ENCODE results near the gene GSTA3. TPM values are rescaled to one million over a fixed set of nuclear protein-coding genes. Genes with fewer than 3 reads are reported as not detected.

Gene GSTA3
- total RNA-seq, 1 donor from 2014 or later: not detected

GRCh38 chr6:52942221-52942620, 32.7 kb upstream of the GSTA3 start:
- no peak overlapping the region for H3K27ac Mint-ChIP-seq
- no peaks in the 10 kb centered on the region for H3K27me3 Mint-ChIP-seq
- H3K4me3 Mint-ChIP-seq (ENCODE audit: low read depth): no peak overlapping the region
- H3K36me3 Mint-ChIP-seq (ENCODE audit: insufficient read depth): no peaks in the 10 kb centered on the region
- TF ChIP-seq CTCF (IDR thresholded peaks at IDR 0.05; ENCODE audit: unreplicated experiment): no peak
- DNase-seq (ENCODE audit: low spot score, unreplicated experiment): no peak
- H3K9me3 Mint-ChIP-seq (ENCODE audit: low read depth): no peaks in the 10 kb centered on the region
- H3K4me1 Mint-ChIP-seq (ENCODE audit: low read depth): peaks cover 8% of the 10 kb centered on the region

- no peak for TF ChIP-seq CTCF (IDR thresholded peaks at IDR 0.05; ENCODE audit: unreplicated experiment)
- Mint-ChIP-seq H3K27me3 (no peaks in the 10 kb centered on the region), H3K4me3 (ENCODE audit: low read depth) (no peak overlapping the region), H3K4me1 (ENCODE audit: low read depth) (no peaks in the 10 kb centered on the region), H3K36me3 (ENCODE audit: insufficient read depth) (no peaks in the 10 kb centered on the region), H3K27ac (no peak overlapping the region), H3K9me3 (ENCODE audit: low read depth) (no peaks in the 10 kb centered on the region)
- DNase-seq (ENCODE audit: low spot score, unreplicated experiment): no peak
These were observed 28.4 kb upstream of the GSTA3 start for GRCh38 chr6:52937908-52938307.

GRCh38 chr6:52933778-52934177, 24.3 kb upstream of the GSTA3 start:
- peaks cover 7% of the 10 kb centered on the region for H3K9me3 Mint-ChIP-seq (ENCODE audit: low read depth)
- DNase-seq (ENCODE audit: low spot score, unreplicated experiment): no peak
- no peak for TF ChIP-seq CTCF (IDR thresholded peaks at IDR 0.05; ENCODE audit: unreplicated experiment)
- H3K27ac Mint-ChIP-seq: no peak overlapping the region
- no peaks in the 10 kb centered on the region for H3K4me1 Mint-ChIP-seq (ENCODE audit: low read depth)
- no peak overlapping the region for H3K4me3 Mint-ChIP-seq (ENCODE audit: low read depth)
- H3K27me3 Mint-ChIP-seq: no peaks in the 10 kb centered on the region
- peaks cover 3% of the 10 kb centered on the region for H3K36me3 Mint-ChIP-seq (ENCODE audit: insufficient read depth)

- Mint-ChIP-seq H3K9me3 (ENCODE audit: low read depth) (peaks cover 7% of the 10 kb centered on the region), H3K27me3 (no peaks in the 10 kb centered on the region), H3K4me1 (ENCODE audit: low read depth) (no peaks in the 10 kb centered on the region), H3K27ac (no peak overlapping the region), H3K36me3 (ENCODE audit: insufficient read depth) (peaks cover 3% of the 10 kb centered on the region), H3K4me3 (ENCODE audit: low read depth) (no peak overlapping the region)
- no peak for DNase-seq (ENCODE audit: low spot score, unreplicated experiment)
- TF ChIP-seq CTCF (IDR thresholded peaks at IDR 0.05; ENCODE audit: unreplicated experiment): no peak
These were observed 21.9 kb upstream of the GSTA3 start for GRCh38 chr6:52931351-52931750.

- no peaks in the 10 kb centered on the region for H3K27me3 Mint-ChIP-seq
- H3K4me1 Mint-ChIP-seq (ENCODE audit: low read depth): peaks cover 3% of the 10 kb centered on the region
- no peak overlapping the region for H3K27ac Mint-ChIP-seq
These were observed 20.0 kb upstream of the GSTA3 start for GRCh38 chr6:52929321-52930164.

More at GRCh38 chr6:52929321-52930164, 20.0 kb upstream of the GSTA3 start:
- Mint-ChIP-seq H3K4me3 (ENCODE audit: low read depth) (no peak overlapping the region), H3K36me3 (ENCODE audit: insufficient read depth) (peaks cover 3% of the 10 kb centered on the region), H3K9me3 (ENCODE audit: low read depth) (peaks cover 7% of the 10 kb centered on the region)
- no peak for TF ChIP-seq CTCF (IDR thresholded peaks at IDR 0.05; ENCODE audit: unreplicated experiment)
- DNase-seq (ENCODE audit: low spot score, unreplicated experiment): no peak
